Left kidney (tissue), 2 donors: ENCODE data around the gene MYL3. TPM values are rescaled to one million over a fixed set of nuclear protein-coding genes. Genes with fewer than 3 reads are reported as not detected.
"Not testable (repeated sequence)": the region's sequence is repeated elsewhere in the genome, so short reads cannot be mapped to it uniquely, and the experiment has no call there.

ENCODE experiments used
- DNase-seq: peaks from one replicate; pipeline ENCODE4 v3.0.0-alpha.2; 2013
- polyA plus RNA-seq: library from polyadenylated mRNA; unstranded; fragments of 120-200 nt; gene quantifications from one replicate; pipeline ENCODE4 v1.2.1, GENCODE V29; 2013; ENCODE audit not compliant: insufficient read length

Gene MYL3
- polyA plus RNA-seq, 1 donor = 20.1 TPM

- DNase-seq = no peak
Measured at GRCh38 chr3:46825450-46825849, 37.8 kb downstream of the MYL3 start.

GRCh38 chr3:46824211-46824970 is 38.9 kb downstream of the MYL3 start:
- DNase-seq = no peak

GRCh38 chr3:46823314-46823713 is 39.9 kb downstream of the MYL3 start:
- not testable (repeated sequence) for DNase-seq

- DNase-seq = no peak
Measured at GRCh38 chr3:46821553-46821952, 41.7 kb downstream of the MYL3 start.

GRCh38 chr3:46820852-46821251 is 42.4 kb downstream of the MYL3 start:
- DNase-seq = no peak

- DNase-seq = peak; percentile 64
Measured at GRCh38 chr3:46812237-46812791, 50.9 kb downstream of the MYL3 start.

- DNase-seq = peak; percentile 37
Measured at GRCh38 chr3:46811615-46812236, 51.5 kb downstream of the MYL3 start.

GRCh38 chr3:46808766-46809165 is 54.5 kb downstream of the MYL3 start:
- DNase-seq = not testable (repeated sequence)

Other genes starting within 250 kb of the MYL3 start
- gene ALS2CL, start 169.8 kb downstream of the MYL3 start, polyA plus RNA-seq = 12.4 TPM
- 0.47 TPM for gene TMIE, start 162.1 kb downstream of the MYL3 start, polyA plus RNA-seq
- 3.2 TPM for gene PRSS50, start 145.6 kb downstream of the MYL3 start, polyA plus RNA-seq
- gene PTH1R, start 14.3 kb upstream of the MYL3 start, polyA plus RNA-seq = 178 TPM
- 45.4 TPM for gene CCDC12, start 113.3 kb upstream of the MYL3 start, polyA plus RNA-seq
- 44.0 TPM for gene NBEAL2, start 116.2 kb upstream of the MYL3 start, polyA plus RNA-seq